CD4-positive, alpha-beta T cell treated with Interleukin-15 for 1 hour (primary cell): ENCODE measurements around the gene NME9.
"Not testable (repeated sequence)": the region's sequence is repeated elsewhere in the genome, so short reads cannot be mapped to it uniquely, and the experiment has no call there.

Experiments used
- DNase-seq: peaks from one replicate; pipeline ENCODE4 v3.0.0-alpha.2; 2020

NME9 gene

GRCh38 chr3:138329127-138329983, at the start of gene NME9:
TSS of gene NME9 (minus strand) at chr3:138329851. CDS start at chr3:138329335, 516 bp downstream.
- DNase-seq, result peak; percentile 95

- no peak for DNase-seq
These were observed 49.3 kb upstream of the NME9 start for GRCh38 chr3:138378990-138379389.

- DNase-seq, result no peak
These were observed 48.7 kb upstream of the NME9 start for GRCh38 chr3:138378331-138378730.

GRCh38 chr3:138377804-138378203, 48.2 kb upstream of the NME9 start:
- DNase-seq, result no peak

- not testable (repeated sequence) for DNase-seq
These were observed 47.6 kb upstream of the NME9 start for GRCh38 chr3:138377212-138377611.

GRCh38 chr3:138376663-138377062, 47.0 kb upstream of the NME9 start:
- no peak for DNase-seq

GRCh38 chr3:138375447-138375846, 45.8 kb upstream of the NME9 start:
- no peak for DNase-seq

- DNase-seq, result no peak
These were observed 45.0 kb upstream of the NME9 start for GRCh38 chr3:138374573-138375134.

- no peak for DNase-seq
These were observed 44.1 kb upstream of the NME9 start for GRCh38 chr3:138373736-138374094.

GRCh38 chr3:138373087-138373735, 43.6 kb upstream of the NME9 start:
- no peak for DNase-seq

- peak; percentile 50 for DNase-seq
These were observed 41.7 kb upstream of the NME9 start for GRCh38 chr3:138371070-138371965.

GRCh38 chr3:138370321-138370720, 40.7 kb upstream of the NME9 start:
- no peak for DNase-seq

GRCh38 chr3:138369151-138369900, 39.7 kb upstream of the NME9 start:
- no peak for DNase-seq

GRCh38 chr3:138367911-138368310, 38.3 kb upstream of the NME9 start:
- DNase-seq, result peak; percentile 74

GRCh38 chr3:138367326-138367850, 37.7 kb upstream of the NME9 start:
- DNase-seq, result no peak

GRCh38 chr3:138366006-138366759, 36.5 kb upstream of the NME9 start:
- no peak for DNase-seq

GRCh38 chr3:138365253-138365555, 35.6 kb upstream of the NME9 start:
- DNase-seq, result no peak

- DNase-seq, result no peak
These were observed 35.0 kb upstream of the NME9 start for GRCh38 chr3:138364356-138365252.

- no peak for DNase-seq
These were observed 33.7 kb upstream of the NME9 start for GRCh38 chr3:138363322-138363721.

GRCh38 chr3:138362538-138362937, 32.9 kb upstream of the NME9 start:
- DNase-seq, result no peak
